ENCODE results near the gene CCDC92. TPM values are rescaled to one million over a fixed set of nuclear protein-coding genes. Genes with fewer than 3 reads are reported as not detected.

The CCDC92 gene
- polyA plus RNA-seq, 1 of the 3 experiments (the other 2 are of a cell fraction), result 53.5 TPM

- no peak for TF ChIP-seq RXRA (IDR thresholded peaks at IDR 0.05; ENCODE audit: borderline replicate concordance, low read depth)
- TF ChIP-seq, protein P1, sequence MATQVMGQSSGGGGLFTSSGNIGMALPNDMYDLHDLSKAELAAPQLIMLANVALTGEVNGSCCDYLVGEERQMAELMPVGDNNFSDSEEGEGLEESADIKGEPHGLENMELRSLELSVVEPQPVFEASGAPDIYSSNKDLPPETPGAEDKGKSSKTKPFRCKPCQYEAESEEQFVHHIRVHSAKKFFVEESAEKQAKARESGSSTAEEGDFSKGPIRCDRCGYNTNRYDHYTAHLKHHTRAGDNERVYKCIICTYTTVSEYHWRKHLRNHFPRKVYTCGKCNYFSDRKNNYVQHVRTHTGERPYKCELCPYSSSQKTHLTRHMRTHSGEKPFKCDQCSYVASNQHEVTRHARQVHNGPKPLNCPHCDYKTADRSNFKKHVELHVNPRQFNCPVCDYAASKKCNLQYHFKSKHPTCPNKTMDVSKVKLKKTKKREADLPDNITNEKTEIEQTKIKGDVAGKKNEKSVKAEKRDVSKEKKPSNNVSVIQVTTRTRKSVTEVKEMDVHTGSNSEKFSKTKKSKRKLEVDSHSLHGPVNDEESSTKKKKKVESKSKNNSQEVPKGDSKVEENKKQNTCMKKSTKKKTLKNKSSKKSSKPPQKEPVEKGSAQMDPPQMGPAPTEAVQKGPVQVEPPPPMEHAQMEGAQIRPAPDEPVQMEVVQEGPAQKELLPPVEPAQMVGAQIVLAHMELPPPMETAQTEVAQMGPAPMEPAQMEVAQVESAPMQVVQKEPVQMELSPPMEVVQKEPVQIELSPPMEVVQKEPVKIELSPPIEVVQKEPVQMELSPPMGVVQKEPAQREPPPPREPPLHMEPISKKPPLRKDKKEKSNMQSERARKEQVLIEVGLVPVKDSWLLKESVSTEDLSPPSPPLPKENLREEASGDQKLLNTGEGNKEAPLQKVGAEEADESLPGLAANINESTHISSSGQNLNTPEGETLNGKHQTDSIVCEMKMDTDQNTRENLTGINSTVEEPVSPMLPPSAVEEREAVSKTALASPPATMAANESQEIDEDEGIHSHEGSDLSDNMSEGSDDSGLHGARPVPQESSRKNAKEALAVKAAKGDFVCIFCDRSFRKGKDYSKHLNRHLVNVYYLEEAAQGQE (IDR thresholded peaks at IDR 0.05; ENCODE audit: low read depth, low read length), result no peak
- TF ChIP-seq, protein P2, sequence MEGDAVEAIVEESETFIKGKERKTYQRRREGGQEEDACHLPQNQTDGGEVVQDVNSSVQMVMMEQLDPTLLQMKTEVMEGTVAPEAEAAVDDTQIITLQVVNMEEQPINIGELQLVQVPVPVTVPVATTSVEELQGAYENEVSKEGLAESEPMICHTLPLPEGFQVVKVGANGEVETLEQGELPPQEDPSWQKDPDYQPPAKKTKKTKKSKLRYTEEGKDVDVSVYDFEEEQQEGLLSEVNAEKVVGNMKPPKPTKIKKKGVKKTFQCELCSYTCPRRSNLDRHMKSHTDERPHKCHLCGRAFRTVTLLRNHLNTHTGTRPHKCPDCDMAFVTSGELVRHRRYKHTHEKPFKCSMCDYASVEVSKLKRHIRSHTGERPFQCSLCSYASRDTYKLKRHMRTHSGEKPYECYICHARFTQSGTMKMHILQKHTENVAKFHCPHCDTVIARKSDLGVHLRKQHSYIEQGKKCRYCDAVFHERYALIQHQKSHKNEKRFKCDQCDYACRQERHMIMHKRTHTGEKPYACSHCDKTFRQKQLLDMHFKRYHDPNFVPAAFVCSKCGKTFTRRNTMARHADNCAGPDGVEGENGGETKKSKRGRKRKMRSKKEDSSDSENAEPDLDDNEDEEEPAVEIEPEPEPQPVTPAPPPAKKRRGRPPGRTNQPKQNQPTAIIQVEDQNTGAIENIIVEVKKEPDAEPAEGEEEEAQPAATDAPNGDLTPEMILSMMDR (IDR thresholded peaks at IDR 0.05), result no peak
- TF ChIP-seq FOXM1 (IDR thresholded peaks at IDR 0.05; ENCODE audit: low read depth), result no peak
- TF ChIP-seq, protein P3, sequence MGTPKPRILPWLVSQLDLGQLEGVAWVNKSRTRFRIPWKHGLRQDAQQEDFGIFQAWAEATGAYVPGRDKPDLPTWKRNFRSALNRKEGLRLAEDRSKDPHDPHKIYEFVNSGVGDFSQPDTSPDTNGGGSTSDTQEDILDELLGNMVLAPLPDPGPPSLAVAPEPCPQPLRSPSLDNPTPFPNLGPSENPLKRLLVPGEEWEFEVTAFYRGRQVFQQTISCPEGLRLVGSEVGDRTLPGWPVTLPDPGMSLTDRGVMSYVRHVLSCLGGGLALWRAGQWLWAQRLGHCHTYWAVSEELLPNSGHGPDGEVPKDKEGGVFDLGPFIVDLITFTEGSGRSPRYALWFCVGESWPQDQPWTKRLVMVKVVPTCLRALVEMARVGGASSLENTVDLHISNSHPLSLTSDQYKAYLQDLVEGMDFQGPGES (IDR thresholded peaks at IDR 0.05; ENCODE audit: low read depth, low read length), result no peak
- TF ChIP-seq ZBTB33 (IDR thresholded peaks at IDR 0.05; ENCODE audit: borderline replicate concordance, low read depth), result no peak
- no peak for TF ChIP-seq GABPA (IDR thresholded peaks at IDR 0.05; ENCODE audit: low read depth)
- TF ChIP-seq FOXJ3 (CRISPR knock-in tag; IDR thresholded peaks at IDR 0.05), result no peak
- TF ChIP-seq POLR2AphosphoS5 (IDR thresholded peaks at IDR 0.05; ENCODE audit: low read depth, low read length), result no peak
- TF ChIP-seq EZH2phosphoT487 (IDR thresholded peaks at IDR 0.05; ENCODE audit: borderline replicate concordance, low read depth), result no peak
- TF ChIP-seq, protein P4, sequence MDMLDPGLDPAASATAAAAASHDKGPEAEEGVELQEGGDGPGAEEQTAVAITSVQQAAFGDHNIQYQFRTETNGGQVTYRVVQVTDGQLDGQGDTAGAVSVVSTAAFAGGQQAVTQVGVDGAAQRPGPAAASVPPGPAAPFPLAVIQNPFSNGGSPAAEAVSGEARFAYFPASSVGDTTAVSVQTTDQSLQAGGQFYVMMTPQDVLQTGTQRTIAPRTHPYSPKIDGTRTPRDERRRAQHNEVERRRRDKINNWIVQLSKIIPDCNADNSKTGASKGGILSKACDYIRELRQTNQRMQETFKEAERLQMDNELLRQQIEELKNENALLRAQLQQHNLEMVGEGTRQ (IDR thresholded peaks at IDR 0.05; ENCODE audit: borderline replicate concordance, low read depth, low read length), result no peak
- TF ChIP-seq TEAD4 (IDR thresholded peaks at IDR 0.05; ENCODE audit: borderline replicate concordance, insufficient read depth), result no peak
- Histone ChIP-seq H3K4me1 (ENCODE audit: control insufficient read depth in 1 of 2, insufficient read depth in 2 of 2, low read depth in 1 of 2, low read length in 1 of 2) (peaks cover 8% of the 10 kb centered on the region in 2 experiments; a peak in 2 of 4 replicates), H3K79me2 (ENCODE audit: insufficient read depth) (peaks cover 36% of the 10 kb centered on the region), H3K9me3 (no peaks in the 10 kb centered on the region), H3K27ac (ENCODE audit: low read depth in 2 of 2, low read length in 1 of 2) (no peak overlapping the region), H3K4me2 (no peak overlapping the region), H3K27me3 (ENCODE audit: insufficient read depth) (no peaks in the 10 kb centered on the region), H3K9ac (no peak overlapping the region), H2AFZ (ENCODE audit: low read depth) (no peak overlapping the region), H4K20me1 (ENCODE audit: insufficient read depth) (peaks cover 7% of the 10 kb centered on the region; the same call in 1 of the 2 replicates), H3K9me2 (no peaks in the 10 kb centered on the region), H3F3A (replicated peaks; ENCODE audit: insufficient read depth) (no peaks in the 10 kb centered on the region), H3K4me3 (ENCODE audit: low read depth in 2 of 2, low read length in 1 of 2) (no peak overlapping the region), H3K36me3 (replicated peaks in 1 of 2; ENCODE audit: control insufficient read depth in 1 of 2, insufficient read depth in 2 of 2, low read length in 1 of 2) (peaks cover 31 to 86% of the 10 kb centered on the region in 2 experiments)
- ChIA-PET POLR2A (no interaction called here), CTCF (no interaction called here)
- DNase-seq, result no peak
- WGBS (ENCODE audit: low lambda C conversion rate), result 97% methylated on average over 1 of the region's 1 CpG
These were observed 17.1 kb upstream of the CCDC92 start for GRCh38 chr12:123989753-123990152.

Data from SK-N-SH (cell line).